Glutamatergic neuron (in vitro differentiated cells): ENCODE data around the gene MTF2. TPM values are rescaled to one million over a fixed set of nuclear protein-coding genes. Genes with fewer than 3 reads are reported as not detected.

Experiments used
- DNase-seq: peaks from one replicate; pipeline ENCODE4 v3.0.0; 2022
- H3K27ac Mint-ChIP-seq: one replicate; pipeline ENCODE4 v1.8.0; 2020; ENCODE audit warnings: mild to moderate bottlenecking, mixed read lengths, inconsistent platforms; ENCODE audit not compliant: unreplicated experiment
- H3K27me3 Mint-ChIP-seq: one replicate; pipeline ENCODE4 v1.8.0; 2020; ENCODE audit warnings: mild to moderate bottlenecking, moderate library complexity, mixed read lengths, inconsistent platforms; ENCODE audit not compliant: unreplicated experiment
- H3K36me3 Mint-ChIP-seq: one replicate; pipeline ENCODE4 v1.8.0; 2020; ENCODE audit warnings: mild to moderate bottlenecking, mixed read lengths, inconsistent platforms; ENCODE audit not compliant: unreplicated experiment
- H3K4me1 Mint-ChIP-seq: one replicate; pipeline ENCODE4 v1.8.0; 2020; ENCODE audit warnings: mild to moderate bottlenecking, low read depth, mixed read lengths, inconsistent platforms; ENCODE audit not compliant: unreplicated experiment
- H3K4me3 Mint-ChIP-seq: one replicate; pipeline ENCODE4 v1.8.0; 2020; ENCODE audit warnings: mild to moderate bottlenecking, mixed read lengths, inconsistent platforms; ENCODE audit not compliant: unreplicated experiment
- H3K9me3 Mint-ChIP-seq: one replicate; pipeline ENCODE4 v1.8.0; 2020; ENCODE audit warnings: mild to moderate bottlenecking, moderate library complexity, mixed read lengths, inconsistent platforms; ENCODE audit not compliant: unreplicated experiment
- CTCF ChIP-seq: fragments of 200-600 bp; sonication (generic); IDR thresholded peaks from one replicate; pipeline ENCODE4 v1.5.0; 2021; ENCODE audit not compliant: partially characterized antibody, unreplicated experiment
- total RNA-seq: library from RNA; stranded (reverse); fragmentation: NEBNext Ultra II Directional; extraction: Animal tissue kit (Norgen Biotek cat#: 25700); gene quantifications from one replicate; pipeline ENCODE4 v1.2.1, GENCODE V29; 2021; ENCODE audit not compliant: unreplicated experiment

Gene MTF2
- total RNA-seq, 1 donor from 2014 or later, result 129 TPM

- Mint-ChIP-seq H3K4me3 (no peak overlapping the region), H3K27me3 (no peaks in the 10 kb centered on the region), H3K36me3 (no peaks in the 10 kb centered on the region), H3K4me1 (no peaks in the 10 kb centered on the region), H3K9me3 (peaks cover under 1% of the 10 kb centered on the region), H3K27ac (no peak overlapping the region)
- no peak for DNase-seq
- no peak for TF ChIP-seq CTCF
These were observed 107.6 kb downstream of the MTF2 start for GRCh38 chr1:93186667-93187066.

Other genes starting within 250 kb of the MTF2 start
- 692 TPM for gene RPL5, start 247.2 kb upstream of the MTF2 start, total RNA-seq
- 7.2 TPM for gene DIPK1A, start 117.8 kb upstream of the MTF2 start, total RNA-seq
- 24.2 TPM for gene TMED5, start 101.1 kb downstream of the MTF2 start, total RNA-seq
- gene CCDC18, start 101.4 kb downstream of the MTF2 start, total RNA-seq, result 9.9 TPM